NCI-H2107 (cell line): Measurements from ENCODE around the gene EPS8.
"Not testable (repeated sequence)": the region's sequence is repeated elsewhere in the genome, so short reads cannot be mapped to it uniquely, and the experiment has no call there.

Experiments used
- DNase-seq: peaks from one replicate; lab custom pipeline; 2025; lab: John Stamatoyannopoulos, UW

EPS8 gene

GRCh38 chr12:15644700-15645099, 144.5 kb downstream of the EPS8 start:
- no peak for DNase-seq

DNA sequence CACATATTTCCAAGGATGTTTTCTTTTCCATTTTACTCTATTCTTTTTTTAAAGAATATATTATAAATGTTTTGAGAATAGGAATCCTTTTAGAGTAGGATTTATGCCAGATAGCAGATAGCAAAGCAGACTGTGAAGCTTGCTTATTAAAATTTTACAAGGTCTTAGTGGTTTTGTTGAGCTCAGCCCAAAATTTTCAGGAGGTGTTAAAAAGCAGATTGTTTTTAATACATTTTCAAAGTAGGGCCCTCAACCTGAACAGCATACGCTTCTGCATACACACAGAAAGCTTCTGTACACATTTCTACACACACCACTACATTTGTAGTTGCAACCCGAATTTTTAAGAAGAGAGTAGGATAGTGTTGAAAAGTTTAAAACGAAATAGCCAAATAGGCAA, 151.0 kb downstream of the EPS8 start:
- no peak for DNase-seq

GRCh38 chr12:15636060-15636890, 152.9 kb downstream of the EPS8 start:
- no peak for DNase-seq

GRCh38 chr12:15634010-15634683, 155.0 kb downstream of the EPS8 start:
- no peak for DNase-seq

DNA sequence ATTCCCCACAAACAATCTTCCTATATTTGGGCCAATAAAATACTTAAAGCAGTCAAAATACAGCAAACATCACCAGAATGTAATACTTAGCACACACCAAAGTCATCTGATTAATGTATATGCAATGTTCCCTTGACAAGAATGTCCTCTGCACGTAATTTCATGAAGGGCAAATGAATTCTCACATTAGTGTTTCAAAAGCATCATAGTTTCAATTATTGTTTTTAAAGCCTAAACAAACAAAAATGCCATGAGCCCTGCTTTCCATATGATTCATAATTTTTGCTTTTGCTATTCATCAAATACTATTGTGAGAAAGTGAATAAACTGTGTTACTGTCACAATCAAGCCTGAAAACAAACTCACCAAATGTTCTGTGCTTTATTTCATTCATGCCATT, 156.0 kb downstream of the EPS8 start:
- DNase-seq, result no peak

- DNase-seq, result no peak
Observed at GRCh38 chr12:15632708-15633107, 156.5 kb downstream of the EPS8 start.

DNA sequence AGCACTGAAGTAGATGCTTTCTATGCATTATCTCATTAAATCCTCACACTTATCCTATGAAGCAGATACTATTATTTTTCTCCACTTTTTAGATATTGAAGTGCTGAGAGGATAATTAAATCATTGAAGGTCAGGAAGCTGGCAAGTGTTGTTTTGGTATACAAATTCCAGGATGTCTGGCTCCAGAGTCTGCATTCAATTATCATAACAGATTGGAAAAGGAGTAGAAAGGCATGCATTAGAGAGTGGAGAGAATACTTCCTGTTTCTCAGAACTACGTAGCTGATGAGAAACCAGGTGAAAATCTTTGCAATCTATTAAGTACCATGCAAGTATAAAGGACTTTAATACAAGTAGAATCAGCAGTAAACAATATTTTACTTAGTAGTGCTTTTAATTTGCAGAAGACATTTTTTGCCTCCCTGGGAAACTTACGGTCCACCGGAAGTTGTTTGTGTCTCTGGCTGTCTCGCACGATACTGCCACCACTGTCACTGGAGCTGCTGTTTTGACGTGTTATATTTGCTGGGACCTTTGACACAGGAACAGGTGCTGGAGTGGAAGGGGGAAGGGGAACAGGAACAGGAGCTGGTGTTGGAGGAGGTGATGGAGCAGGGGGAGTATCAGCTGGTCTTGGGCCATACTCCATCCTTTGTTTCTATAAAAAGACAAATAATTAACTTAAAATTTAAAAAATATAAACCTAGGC, 158.0 kb downstream of the EPS8 start:
- no peak for DNase-seq

- DNase-seq, result no peak
Observed at GRCh38 chr12:15629761-15630160, 159.4 kb downstream of the EPS8 start.

- no peak for DNase-seq
Observed at GRCh38 chr12:15629108-15629507, 160.1 kb downstream of the EPS8 start.

DNA sequence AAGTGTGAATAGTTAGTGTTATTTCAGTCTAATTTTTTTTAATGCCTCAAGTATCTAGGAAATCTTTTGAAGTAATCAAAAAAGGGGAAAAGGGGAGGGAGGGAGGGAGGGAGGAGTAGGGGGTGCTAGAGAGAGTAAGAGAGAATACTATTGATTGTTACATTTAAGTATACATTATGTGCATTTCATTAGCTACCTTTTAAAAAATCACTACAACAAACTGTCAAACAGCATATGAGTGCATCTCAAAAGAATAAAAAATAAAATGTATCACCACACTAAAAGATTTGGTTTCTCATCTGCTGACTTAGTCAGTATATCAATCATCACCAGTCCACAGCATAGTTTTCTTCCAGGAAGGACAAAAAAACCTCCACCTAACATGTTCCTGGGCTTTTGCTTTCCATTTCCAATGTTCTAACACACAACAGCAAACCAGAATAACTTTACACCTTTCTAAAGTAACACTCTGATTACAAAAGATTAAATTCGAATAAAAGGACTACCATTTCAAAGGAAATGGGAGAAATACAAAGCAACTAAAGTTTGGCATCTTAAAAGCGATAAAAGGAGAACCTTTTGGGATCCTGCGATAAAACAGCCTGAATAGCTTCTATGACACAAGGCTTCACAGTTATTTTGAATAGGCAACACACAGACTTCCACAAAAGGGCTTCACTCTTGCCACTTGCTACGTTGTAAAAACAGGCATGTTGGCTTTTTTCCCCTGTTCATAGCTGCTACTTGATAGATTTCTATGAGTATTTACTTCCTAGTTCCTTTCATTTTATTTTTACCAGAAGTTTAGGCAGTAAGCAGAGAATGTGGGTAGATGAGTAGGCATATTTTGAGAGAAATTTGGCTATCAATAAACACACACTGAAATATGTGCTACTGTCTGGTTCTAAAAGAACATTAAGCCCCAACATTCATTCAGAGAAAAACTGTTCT, 160.9 kb downstream of the EPS8 start:
- no peak for DNase-seq

DNA sequence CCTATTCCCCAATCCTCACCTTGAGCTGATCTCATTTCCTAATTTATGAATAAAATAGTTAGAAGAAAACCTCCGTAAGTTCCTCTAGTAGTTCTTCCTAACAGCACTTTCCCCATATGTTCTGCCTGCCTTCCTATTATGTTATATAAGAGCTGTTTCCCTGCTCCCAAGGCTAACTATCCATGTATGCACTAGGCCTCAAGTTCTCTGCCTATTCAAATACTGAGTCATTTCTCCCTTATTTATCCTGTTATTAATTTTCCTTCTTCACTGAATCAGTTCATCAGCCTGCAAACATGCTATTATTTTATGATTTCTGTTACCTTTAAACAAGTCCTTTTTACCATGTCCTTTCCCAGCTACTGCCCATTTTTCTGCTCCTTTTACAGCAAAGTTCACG, 164.1 kb downstream of the EPS8 start:
- no peak for DNase-seq

- DNase-seq, result no peak
Observed at GRCh38 chr12:15620741-15621539, 168.2 kb downstream of the EPS8 start.

DNA sequence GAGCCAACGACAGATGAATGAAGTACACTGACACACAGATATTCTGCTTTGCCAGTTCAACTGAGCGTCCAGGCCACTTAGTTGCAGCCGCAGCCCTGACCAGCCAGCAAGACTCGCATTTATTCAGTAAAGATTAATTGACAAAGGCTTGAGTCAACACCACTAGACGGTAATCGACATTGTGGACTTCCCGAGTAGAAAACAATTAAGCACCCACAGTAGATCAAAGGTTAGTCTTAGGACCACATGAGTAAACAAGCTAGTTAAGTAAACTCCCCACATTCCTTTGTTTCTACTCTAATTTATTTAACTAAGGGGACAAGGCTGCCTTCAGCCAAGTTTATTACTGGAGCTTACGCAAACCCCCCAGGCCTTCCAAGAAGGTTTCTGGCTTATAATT, 172.7 kb downstream of the EPS8 start:
- DNase-seq, result not testable (repeated sequence)

DNA sequence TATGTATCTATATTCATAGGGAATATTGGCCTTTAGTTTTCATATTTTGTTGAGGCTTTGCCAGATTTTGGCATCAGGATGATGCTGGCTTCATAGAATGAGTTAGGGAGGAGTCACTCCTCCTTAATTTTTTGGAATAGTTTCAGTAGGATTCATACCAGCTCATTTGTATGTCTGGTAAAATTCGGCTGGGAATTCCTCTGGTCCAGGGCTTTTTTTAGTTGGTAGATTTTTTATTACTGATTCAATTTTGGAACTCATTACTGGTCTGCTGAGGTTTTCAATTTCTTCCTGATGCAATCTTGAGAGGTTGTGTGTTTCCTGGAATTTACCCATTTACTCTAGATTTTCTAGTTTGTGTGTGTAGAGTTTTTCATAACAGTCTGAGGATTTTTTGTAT, 175.2 kb downstream of the EPS8 start:
- DNase-seq, result no peak

DNA sequence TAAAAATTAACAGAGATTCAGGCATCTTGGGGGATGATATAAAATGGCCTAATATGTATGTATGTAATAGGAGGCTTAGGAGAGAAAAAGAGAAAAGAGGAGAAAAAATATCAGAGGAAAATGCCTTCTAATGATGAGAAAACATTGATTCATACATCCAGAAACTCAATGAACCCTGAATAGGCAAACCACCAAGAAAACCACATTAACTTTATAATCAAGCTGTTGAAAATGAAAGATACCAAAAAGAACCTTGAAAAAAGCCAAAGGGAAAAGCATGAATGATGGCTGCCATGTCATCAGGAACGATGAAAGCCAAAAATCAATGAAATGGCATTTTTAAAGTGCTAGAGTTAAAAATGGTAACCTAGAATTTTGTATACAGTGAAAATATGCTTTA, 180.2 kb downstream of the EPS8 start:
- DNase-seq, result no peak

DNA sequence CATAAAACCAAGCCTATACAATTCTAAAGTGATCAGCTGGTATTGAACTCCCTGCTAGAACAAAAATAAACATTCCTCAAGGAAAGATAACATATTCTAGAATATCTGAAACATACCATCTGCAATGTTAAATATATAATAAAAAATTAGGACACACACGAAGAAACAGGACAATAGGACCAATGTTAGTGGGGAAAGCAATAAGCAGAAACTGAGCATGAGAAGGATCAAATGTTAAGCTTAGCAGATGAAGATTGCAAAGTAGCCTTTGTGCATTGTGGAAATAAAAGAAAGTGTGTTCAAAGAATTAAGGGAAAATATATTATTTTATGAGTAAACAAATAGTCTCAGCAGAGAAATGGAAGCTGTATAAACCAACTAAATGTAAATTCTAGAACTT, 180.8 kb downstream of the EPS8 start:
- no peak for DNase-seq

- DNase-seq, result no peak
Observed at GRCh38 chr12:15605881-15606590, 183.2 kb downstream of the EPS8 start.

DNA sequence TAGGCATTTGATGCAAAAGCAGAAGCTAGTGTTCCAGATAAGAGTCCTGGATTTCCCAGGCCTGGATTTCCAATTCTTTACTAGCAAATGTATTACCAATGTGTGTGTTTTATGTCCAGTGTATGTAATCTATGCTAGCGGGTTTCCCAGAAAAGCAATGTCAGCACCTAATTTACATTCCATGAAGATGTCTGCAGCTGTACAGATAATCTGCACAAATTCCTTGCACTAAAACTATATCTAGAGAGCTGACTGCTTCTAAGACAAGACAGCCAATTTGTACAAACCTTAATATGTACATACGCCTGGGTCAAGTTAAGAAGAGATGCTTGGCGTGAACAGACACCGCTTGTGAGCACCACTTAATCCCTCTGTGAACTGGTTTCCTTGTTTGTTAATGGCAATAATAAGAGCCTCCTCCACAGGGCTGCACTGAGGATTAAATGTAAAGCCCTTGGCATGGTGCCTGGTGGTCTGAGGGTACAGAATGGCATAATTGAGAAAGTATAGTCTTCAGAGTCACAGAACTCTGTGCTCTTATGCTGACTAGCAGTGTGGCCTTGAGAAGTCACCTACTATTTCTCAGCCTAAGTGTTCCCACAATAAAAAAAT, 185.6 kb downstream of the EPS8 start:
- peak; percentile 17 for DNase-seq

DNA sequence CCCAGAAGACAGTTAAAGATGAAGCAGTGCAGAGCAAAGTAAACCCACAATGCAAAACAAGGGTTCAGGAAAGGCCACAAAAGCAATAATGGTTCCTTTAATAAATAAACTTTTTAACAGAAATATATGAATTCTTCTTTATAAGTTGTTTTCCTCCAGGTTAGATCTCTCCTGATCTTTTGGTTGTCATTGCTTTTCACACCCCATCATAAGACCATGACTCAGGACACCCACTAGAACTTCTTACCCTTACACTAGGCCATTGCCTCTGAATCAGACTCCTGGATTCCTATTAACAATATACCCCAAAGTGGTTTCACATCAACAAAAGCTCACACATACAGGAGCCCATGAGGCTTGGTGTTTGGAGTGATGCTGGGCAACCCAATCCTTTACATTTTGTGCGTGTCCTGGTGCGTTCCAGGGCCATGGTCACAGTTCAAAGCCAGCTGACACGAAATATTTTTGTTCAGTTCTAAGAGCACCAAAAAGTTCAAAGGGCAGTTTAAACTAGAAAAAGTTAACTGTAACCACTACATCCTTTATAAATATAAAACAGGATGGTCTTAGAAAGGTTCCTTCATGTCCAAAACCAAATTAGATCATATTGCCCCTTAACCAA, 187.0 kb downstream of the EPS8 start:
- DNase-seq, result no peak
